ENCODE results near the gene IKZF3. TPM values are rescaled to one million over a fixed set of nuclear protein-coding genes. Genes with fewer than 3 reads are reported as not detected.

Gene IKZF3
- total and polyA plus RNA-seq, 10 of the 15 experiments (the other 5 are each of a cell fraction or from before 2014, with no cell fraction given): 5.5 to 98.2 (median 47.6) TPM

- peak; percentile 40; the same call in 1 of the 2 replicates for TF ChIP-seq SPI1 (IDR thresholded peaks at IDR 0.05; ENCODE audit: borderline replicate concordance, insufficient read depth, low read depth, low read length)
- TF ChIP-seq PAX5 (IDR thresholded peaks at IDR 0.05; ENCODE audit: borderline replicate concordance, low read depth, low read length): peak; percentile 96
- TF ChIP-seq CHD1 (IDR thresholded peaks at IDR 0.05; ENCODE audit: low read depth, low read length): peak; percentile 84; the same call in 1 of the 2 replicates
- peak; percentile 73; the same call in 2 of the 3 replicates for TF ChIP-seq POU2F2 (IDR thresholded peaks at IDR 0.05; ENCODE audit: borderline replicate concordance, low read depth, low read length)
- no peak for TF ChIP-seq POLR2AphosphoS2 (IDR thresholded peaks at IDR 0.05; ENCODE audit: low read depth, low read length)
- TF ChIP-seq HDAC6 (IDR thresholded peaks at IDR 0.05; ENCODE audit: unreplicated experiment): no peak
- no peak for TF ChIP-seq SRF (IDR thresholded peaks at IDR 0.05; ENCODE audit: low read depth in 2 of 2, low read length in 2 of 2)
- no peak for TF ChIP-seq RCOR1 (conservative IDR thresholded peaks at IDR 0.05; ENCODE audit: low read depth, low read length)
- no peak for TF ChIP-seq YBX1 (IDR thresholded peaks at IDR 0.05)
- no peak for TF ChIP-seq MEF2B (IDR thresholded peaks at IDR 0.05; ENCODE audit: partially characterized antibody, poor library complexity, severe bottlenecking)
- peak; percentile 58 for TF ChIP-seq PML (IDR thresholded peaks at IDR 0.05; ENCODE audit: low read length)
- no peak for TF ChIP-seq SMC3 (IDR thresholded peaks at IDR 0.05; ENCODE audit: borderline replicate concordance, low read length)
- peak; percentile 64; the same call in 1 of the 2 replicates for TF ChIP-seq MLLT1 (IDR thresholded peaks at IDR 0.05)
- no peak for TF ChIP-seq NR2C2 (IDR thresholded peaks at IDR 0.05; ENCODE audit: borderline replicate concordance, control insufficient read depth, insufficient read length, low read depth)
- no peak for TF ChIP-seq ZNF592 (IDR thresholded peaks at IDR 0.05)
- TF ChIP-seq CUX1 (IDR thresholded peaks at IDR 0.05; ENCODE audit: insufficient replicate concordance, low read depth, low read length): no peak
- no peak for TF ChIP-seq ZNF217 (IDR thresholded peaks at IDR 0.05)
- TF ChIP-seq TCF3 (IDR thresholded peaks at IDR 0.05; ENCODE audit: borderline replicate concordance, insufficient read depth, low read depth, low read length): peak; percentile 73
- TF ChIP-seq BHLHE40 (IDR thresholded peaks at IDR 0.05; ENCODE audit: borderline replicate concordance in 1 of 2, low read depth in 2 of 2, low read length in 1 of 2): peak; percentile 60 to 73; a peak in 2 of 4 replicates
These were observed 69.7 kb downstream of the IKZF3 start (continued) for GRCh38 chr17:39794249-39794970.
